NOMO-1 treated with dmso at 0.1 percent for 144 hours (cell line): Measurements from ENCODE around the gene RCC2.

Experiments
- DNase-seq: peaks from one replicate; lab custom pipeline; 2025; ENCODE audit not compliant: unreplicated experiment; lab: John Stamatoyannopoulos, UW

RCC2 gene

GRCh38 chr1:17381161-17381560, 58.3 kb downstream of the RCC2 start:
- DNase-seq = no peak

GRCh38 chr1:17377325-17377953, 62.0 kb downstream of the RCC2 start:
- DNase-seq = no peak

GRCh38 chr1:17375651-17376050, 63.8 kb downstream of the RCC2 start:
- DNase-seq = no peak

- DNase-seq = no peak
Observed at GRCh38 chr1:17372955-17373354, 66.5 kb downstream of the RCC2 start.

- DNase-seq = no peak
Observed at GRCh38 chr1:17371896-17372295, 67.6 kb downstream of the RCC2 start, which contains the start of gene PADI6. PADI6 (plus strand) TSS chr1:17372196; CDS start chr1:17372246, 50 bp downstream.

- DNase-seq = no peak
Observed at GRCh38 chr1:17370618-17371017, 68.9 kb downstream of the RCC2 start.

- no peak for DNase-seq
Observed at GRCh38 chr1:17369466-17369865, 70.0 kb downstream of the RCC2 start.

GRCh38 chr1:17365293-17365692, 74.2 kb downstream of the RCC2 start:
- DNase-seq = peak; percentile 43

GRCh38 chr1:17363771-17364170, 75.7 kb downstream of the RCC2 start:
- no peak for DNase-seq

- no peak for DNase-seq
Observed at GRCh38 chr1:17363351-17363750, 76.1 kb downstream of the RCC2 start.

- no peak for DNase-seq
Observed at GRCh38 chr1:17361687-17362086, 77.8 kb downstream of the RCC2 start.

GRCh38 chr1:17360272-17360956, 79.1 kb downstream of the RCC2 start:
- no peak for DNase-seq

- DNase-seq = no peak
Observed at GRCh38 chr1:17359808-17360207, 79.7 kb downstream of the RCC2 start.

- DNase-seq = no peak
Observed at GRCh38 chr1:17359031-17359430, 80.4 kb downstream of the RCC2 start.

GRCh38 chr1:17358557-17358956, 80.9 kb downstream of the RCC2 start:
- no peak for DNase-seq
